Right ventricle myocardium inferior (tissue), 1 donor: ENCODE results near the gene TMSB4X. TPM values are rescaled to one million over a fixed set of nuclear protein-coding genes. Genes with fewer than 3 reads are reported as not detected.
A peak's percentile ranks its signal among the peaks of the same experiment; 100 is the strongest.
"Not testable (repeated sequence)": the region's sequence is repeated elsewhere in the genome, so short reads cannot be mapped to it uniquely, and the experiment has no call there.

Experiments used
- ATAC-seq: fragments of 200-7000 bp; cut with Tn5 transposase; one replicate; pipeline ENCODE4 v1.9.1; 2020; ENCODE audit warnings: mild to moderate bottlenecking, moderate library complexity
- DNase-seq: peaks from one replicate; pipeline ENCODE4 v3.0.0; 2021; ENCODE audit errors: missing footprints
- intact Hi-C: fragments of 100-400 bp; cut with DNase I; formaldehyde crosslinking; loops from one replicate; pipeline ENCODE4 v1.11.0; 2022
- long read RNA-seq: library from polyadenylated mRNA; unstranded; transcript quantifications from one replicate; pipeline ENCODE4 v2.0.0, GENCODE V29; 2021
- total RNA-seq: library from RNA; stranded (reverse); fragmentation: NEBNext Ultra II Directional; extraction: Animal tissue kit (Norgen Biotek cat#: 25700); gene quantifications from one replicate; pipeline ENCODE4 v1.2.1, GENCODE V29; 2021
- donor health status: DM: no; HTN: yes; CAD: no; lungs with severe emphysema.

TMSB4X gene
- 1,134 TPM for total RNA-seq
- long read RNA-seq, transcript TMSB4X-204 (3 exons, 628 nt) = major isoform, 247 of 258 reads
- long read RNA-seq, partial matches to known transcripts = 0 of 258 reads
- long read RNA-seq, other reads (novel, unspliced or antisense) = 9 of 258 reads

DNA sequence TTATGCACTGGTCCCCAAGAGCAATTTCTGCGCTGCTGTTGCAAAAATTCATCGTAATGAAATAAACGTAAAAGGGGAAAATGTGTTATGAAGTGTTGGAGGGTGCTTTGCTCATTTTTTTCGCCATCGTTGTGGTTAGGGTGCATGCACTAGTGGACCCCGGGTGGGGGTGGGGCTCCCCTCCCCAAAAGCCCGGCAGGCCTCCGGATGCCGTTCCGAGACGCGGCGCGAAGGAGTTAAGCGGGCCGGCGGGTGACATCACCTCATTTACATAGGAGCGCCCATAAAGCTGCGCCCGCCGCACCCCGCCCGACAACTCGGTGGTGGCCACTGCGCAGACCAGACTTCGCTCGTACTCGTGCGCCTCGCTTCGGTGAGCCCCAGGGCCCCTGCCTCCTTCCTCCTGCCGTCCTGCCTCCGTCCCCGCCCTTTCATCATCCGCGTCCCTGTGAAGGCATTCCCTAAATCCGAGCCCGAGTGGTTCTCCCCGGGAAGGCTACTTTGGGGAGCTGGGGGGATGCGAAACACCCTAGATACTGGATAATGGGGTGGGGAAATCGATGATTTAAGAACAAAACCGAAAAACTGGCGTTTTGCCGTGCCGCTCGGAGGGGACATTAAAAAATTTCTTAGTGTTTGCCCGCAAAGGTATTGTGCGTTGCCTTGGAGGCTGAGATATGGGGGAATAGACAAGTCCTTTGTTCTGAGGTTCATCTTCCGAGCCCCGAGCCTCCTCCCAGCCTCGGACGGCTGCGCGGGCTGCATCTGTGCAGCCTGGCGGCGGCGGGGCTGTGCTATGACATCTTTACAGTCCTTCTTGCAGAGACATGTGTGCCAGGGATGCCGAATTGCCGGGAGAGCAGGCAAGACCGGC is at the start of gene TMSB4X:
Gene TMSB4X (plus strand): TSS at position 315 of the 874 bp plus-strand sequence.
- intact Hi-C loops = loop anchor here (5.0 to 10.0 kb wide), 4 partner anchors 127 to 680 kb away; partner anchors contain the start of gene TCEANC
- ATAC-seq = peak; percentile 81
- peak; percentile 92 for DNase-seq

DNA sequence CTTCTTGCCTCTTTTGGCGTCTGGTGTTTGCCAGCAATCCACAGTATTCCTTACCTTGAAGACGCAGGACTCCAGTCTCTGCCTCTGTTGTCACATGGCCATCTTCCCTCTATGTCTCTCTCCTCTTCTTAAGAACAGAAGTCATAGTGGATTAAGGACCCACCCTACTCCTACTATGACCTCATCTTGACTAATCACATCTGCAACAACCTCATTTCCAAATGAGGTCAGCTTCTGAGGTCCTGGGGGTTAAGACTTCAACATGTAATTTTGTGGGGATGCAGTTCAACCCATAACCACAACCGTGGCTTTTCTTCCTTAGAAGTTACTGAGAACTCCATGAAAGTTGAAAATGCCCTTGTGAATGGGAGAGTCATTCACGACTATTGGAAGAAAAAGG is 45.2 kb upstream of the TMSB4X start:
- DNase-seq (no peak), ATAC-seq (no peak)
- intact Hi-C loops = no loop called here

DNA sequence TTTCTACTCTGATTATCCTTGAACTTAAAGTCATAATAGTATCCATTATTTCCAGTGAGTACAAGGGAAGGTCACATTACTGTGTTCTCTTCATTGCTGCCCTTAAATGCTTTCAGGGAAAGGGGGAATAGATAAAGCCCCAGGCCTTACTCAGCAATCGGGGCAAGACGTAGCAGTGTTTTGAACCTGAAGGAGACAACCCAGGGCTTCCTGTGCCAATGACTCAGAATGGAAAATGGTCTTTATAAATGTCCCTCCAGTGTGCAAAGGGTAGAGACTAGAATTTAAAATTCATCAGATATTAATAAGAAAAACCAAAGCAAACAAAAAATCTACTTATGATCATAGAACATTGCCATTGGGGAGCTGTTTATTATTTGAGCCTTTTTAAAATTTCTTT is 44.8 kb upstream of the TMSB4X start:
- DNase-seq (no peak), ATAC-seq (no peak)
- intact Hi-C loops = no loop called here

DNA sequence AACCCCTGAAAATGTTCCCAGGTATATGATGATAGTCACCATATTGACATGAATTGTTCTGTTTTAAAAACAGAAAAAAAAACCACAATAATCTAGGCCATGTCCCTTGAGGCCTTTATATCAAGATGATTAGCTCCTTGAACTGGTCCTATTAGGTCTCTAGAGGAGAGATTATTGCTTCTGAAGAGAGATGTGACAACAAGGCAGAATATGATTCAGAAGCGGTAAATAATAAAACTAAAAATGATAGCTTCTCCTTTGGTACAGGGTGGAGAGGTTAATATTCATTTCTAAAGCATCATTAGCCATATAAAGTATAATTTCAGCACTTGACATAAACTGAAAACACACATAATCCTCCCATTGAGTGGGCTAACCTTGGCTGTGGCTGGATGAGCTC is 42.7 kb upstream of the TMSB4X start:
- DNase-seq (no peak), ATAC-seq (no peak)
- intact Hi-C loops = no loop called here

DNA sequence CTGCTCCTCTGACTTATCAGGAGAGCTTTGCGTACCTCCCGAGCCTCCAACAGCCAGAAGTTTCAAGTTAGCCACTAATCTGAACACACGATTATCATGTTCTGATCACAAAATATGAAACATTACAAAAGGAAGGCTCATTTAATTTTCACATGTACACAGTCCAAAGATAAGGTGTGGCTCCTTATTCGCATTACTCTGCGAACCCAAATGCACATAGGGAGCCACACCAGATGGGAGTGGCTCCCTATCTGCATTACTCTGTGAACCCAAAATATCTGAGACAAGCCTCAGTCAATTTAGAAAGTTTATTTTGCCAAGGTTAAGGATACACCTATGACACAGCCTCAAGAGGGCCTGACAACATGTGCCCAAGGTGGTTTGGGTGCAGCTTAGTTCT is 40.1 kb upstream of the TMSB4X start:
- intact Hi-C loops = no loop called here
- DNase-seq (no peak), ATAC-seq (no peak)

DNA sequence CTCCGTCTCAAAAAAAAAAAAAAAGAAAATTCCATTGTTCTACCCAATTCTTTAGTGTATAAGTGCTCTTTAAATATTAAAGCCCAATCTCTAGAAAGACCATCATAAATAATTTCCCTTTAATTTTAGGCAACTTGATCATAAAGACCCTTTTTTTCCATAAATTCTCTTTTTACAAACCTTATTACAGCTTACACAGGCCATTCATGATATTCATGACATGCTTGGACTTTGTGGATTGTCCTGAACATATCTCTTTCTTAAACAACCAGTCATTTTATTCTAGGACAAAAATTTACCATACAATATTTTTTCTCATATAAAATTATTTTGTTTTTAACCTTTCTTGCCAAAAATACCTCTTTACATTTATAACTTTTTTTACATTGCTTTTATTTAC is 38.0 kb upstream of the TMSB4X start:
- DNase-seq = no peak
- ATAC-seq = no peak
- intact Hi-C loops = no loop called here

DNA sequence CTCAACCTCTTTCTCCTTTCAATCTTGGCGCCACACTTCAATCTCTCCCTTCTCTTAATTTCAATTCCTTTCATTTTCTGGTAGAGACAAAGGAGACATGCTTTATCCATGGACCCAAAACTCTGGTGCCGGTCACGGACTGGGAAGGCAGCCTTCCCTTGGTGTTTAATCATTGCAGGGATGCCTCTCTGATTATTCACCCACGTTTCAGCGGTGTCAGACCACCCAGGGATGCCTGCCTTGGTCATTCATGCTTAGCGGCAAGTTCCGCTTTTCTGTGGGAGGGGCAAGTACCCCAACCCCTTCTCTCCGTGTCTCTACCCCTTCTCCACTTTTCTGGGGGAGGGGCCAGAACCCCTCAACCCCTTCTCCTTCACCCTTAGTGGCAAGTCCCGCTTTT is 34.4 kb upstream of the TMSB4X start:
- DNase-seq, ATAC-seq, intact Hi-C loops: not testable (repeated sequence)

DNA sequence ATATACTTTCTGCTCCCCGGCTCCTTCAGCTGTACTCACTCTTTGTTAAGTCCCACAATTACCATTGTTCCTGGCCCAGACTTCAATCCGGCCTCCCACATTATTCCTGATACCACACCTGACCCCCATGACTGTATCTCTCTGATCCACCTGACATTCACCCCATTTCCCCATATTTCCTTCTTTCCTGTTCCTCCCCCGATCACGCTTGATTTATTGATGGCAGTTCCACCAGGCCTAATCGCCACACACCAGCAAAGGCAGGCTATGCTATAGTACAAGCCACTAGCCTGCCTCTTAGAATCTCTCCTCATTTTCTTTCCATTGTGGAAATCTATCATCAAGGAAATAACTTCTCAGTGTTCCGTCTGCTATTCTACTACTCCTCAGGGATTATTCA is 31.3 kb upstream of the TMSB4X start:
- DNase-seq, intact Hi-C loops, ATAC-seq: not testable (repeated sequence)

DNA sequence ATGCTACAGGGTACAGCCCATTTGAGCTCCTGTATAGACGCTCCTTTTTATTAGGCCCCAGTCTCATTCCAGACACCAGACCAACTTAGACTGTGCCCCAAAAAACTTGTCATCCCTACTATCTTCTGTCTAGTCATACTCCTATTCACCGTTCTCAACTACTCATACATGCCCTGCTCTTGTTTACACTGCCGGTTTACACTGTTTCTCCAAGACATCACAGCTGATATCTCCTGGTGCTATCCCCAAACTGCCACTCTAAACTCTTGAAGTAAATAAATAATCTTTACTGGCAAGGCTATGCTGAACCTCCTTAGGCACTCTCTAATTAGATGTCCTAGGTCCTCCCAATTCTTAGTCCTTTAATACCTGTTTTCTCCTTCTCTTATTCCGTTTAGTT is 30.5 kb upstream of the TMSB4X start:
- intact Hi-C loops, DNase-seq, ATAC-seq: not testable (repeated sequence)

DNA sequence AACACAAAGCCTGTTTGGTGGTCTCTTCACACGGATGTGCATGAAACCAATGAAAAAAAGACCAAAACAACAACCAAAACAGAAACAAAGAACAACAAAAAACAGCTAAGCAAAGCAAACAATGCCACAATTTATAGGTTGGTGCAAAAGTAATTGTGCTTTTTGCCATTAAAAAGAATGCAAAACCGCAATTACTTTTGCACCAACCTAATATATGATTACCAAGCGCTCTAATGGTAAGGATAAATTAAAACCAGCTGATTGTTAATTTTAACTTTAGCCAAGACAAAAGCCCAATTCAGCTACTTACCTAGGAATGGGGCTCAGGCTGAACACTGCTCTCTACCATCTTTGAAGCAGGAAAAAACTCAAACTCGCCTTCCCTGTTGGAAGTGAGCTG is 29.4 kb upstream of the TMSB4X start:
- ATAC-seq (no peak), DNase-seq (no peak)
- intact Hi-C loops = no loop called here

DNA sequence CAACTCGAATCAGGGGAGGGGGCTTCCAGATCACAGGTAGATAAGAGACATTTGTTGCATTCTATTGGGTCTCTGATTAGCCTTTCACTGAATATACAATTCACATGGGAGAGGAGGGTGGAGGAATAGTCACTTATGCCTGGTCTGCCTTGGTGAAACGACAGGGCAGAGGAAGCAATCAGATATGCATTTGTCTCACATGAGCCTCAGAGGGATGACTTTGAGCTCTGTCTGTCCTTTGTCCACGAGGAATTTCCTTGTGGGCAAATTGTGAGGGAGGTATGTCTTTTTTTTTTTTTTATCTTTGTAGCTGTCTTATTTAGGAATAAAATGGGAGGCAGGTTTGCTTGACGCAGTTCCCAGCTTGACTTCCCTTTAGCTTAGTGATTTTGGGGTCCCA is 28.5 kb upstream of the TMSB4X start:
- intact Hi-C loops = loop anchor here (2.0 kb wide), 1 partner anchor 542 kb away; no protein-coding TSS in a partner anchor
- ATAC-seq = no peak
- no peak for DNase-seq

DNA sequence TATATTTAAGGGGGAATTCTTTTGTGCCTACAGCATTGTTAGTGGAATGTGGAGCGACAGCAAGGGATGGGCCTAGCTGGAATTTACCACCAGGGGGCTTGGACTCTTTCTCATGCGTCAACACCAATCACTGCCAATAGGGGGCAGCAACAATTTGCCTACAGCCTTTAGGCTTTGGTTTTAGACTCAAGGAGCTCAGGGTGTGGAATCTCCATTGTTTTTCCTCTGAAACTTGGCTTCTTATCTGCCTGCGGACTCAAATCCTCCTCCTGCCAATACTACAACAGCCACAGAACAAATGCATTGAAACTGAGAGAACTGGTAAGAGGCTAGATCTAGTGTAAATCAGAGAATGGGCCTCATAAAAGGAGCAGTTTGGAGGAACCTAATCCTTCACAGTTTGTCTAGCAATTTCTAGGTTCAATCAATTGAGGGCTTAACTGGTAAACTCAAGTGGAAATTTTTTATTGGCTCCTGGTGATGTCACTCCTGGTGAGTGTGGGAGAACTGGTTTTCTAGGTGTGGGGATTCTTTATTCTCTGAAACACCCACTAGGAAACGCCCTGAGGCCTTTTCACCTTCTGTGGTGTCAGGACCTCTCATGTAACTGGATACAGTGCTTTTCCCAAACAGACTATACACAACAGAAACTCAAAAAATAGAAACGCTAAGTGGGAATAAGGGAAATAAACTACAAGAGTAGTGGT is 27.9 kb upstream of the TMSB4X start:
- DNase-seq (peak; percentile 43), ATAC-seq (peak; percentile 72)
- intact Hi-C loops = loop anchor here (2.0 kb wide), 1 partner anchor 542 kb away; no protein-coding TSS in a partner anchor

DNA sequence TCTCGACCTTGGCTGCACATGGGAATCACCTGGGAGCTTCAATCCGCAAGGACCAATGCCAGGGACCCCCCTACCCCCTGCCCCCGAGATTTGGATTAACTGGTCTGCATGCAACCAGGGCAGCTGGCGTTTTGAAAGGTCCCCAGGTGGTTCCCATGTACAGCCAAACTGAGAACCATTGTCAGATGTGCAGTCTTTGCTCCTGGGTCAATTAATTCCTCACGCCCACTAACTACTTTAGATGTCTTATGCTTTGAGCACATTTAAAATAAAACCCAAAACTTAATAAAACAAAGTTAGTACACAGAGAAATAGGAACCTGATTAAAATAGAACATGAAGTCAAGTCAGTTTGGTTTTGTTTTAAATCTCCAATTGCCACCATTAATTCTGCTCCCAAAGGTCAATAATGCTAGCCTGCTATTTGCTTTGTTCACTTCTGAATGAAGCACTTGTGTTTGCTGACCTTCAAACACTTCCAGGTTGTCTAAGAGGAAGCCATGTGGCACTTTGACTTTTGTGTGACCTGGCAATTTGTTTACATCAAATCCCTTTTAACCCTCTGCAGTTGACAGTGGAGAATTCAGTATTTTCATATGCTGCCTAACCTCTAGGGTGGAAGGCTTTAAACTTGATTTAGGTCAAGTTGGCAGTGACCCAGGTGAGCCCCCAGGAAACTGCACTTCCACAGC is 27.2 kb upstream of the TMSB4X start:
- DNase-seq = no peak
- intact Hi-C loops = loop anchor here (2.0 kb wide), 1 partner anchor 541 kb away; no protein-coding TSS in a partner anchor
- no peak for ATAC-seq

DNA sequence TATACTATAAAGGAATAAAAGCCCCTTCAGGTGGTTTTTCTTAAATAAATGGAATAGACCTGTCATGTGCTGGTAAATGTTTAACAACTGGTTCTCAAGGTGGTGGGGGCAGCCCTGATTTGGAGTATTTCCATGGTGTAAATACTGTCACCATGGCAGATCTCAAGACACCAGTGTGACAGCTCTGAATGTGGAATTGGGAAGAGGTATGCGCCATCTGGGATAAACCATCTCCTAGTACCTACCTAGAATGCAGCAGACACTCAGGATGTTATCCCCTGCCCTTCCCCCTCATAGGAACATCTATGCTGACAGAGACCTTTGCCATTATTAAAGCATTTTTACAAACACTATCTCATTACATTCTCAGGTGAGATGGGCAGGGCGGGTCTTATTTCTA is 26.4 kb upstream of the TMSB4X start:
- DNase-seq = no peak
- intact Hi-C loops = no loop called here
- no peak for ATAC-seq

DNA sequence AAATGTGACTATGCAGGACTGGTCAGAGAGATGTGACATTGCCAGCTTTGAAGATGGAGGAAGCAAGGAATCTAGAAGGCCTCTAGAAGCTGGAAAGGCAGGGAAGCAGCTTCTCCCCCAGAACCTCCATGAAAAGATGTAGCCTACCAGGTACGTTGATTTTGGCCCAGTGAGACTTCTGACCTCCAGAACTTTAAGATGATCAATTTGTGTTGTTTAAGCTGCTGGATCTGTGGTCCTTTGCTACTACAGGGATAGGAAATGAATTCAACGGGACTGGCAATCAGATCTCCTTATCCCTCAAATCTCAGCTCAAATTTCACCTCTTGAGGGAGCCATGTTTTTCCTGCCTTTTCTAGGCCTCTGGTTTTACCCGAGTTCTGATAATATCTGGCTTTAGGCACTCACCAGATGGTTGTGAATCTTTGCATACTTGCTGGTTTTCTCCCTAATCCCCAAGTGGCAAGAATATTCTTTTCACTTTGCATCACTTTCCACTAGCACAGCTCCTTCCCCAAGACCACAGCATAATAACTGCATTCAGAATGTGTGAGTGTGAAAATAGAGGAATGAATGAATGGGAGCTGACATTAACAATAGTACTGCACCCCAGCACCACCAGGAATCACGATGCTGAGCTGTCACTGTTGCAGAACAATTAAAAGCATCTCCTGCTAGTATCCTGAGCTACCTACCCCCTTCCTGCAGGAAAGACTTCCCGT is 25.5 kb upstream of the TMSB4X start:
- no peak for DNase-seq
- ATAC-seq = no peak
- intact Hi-C loops = no loop called here

DNA sequence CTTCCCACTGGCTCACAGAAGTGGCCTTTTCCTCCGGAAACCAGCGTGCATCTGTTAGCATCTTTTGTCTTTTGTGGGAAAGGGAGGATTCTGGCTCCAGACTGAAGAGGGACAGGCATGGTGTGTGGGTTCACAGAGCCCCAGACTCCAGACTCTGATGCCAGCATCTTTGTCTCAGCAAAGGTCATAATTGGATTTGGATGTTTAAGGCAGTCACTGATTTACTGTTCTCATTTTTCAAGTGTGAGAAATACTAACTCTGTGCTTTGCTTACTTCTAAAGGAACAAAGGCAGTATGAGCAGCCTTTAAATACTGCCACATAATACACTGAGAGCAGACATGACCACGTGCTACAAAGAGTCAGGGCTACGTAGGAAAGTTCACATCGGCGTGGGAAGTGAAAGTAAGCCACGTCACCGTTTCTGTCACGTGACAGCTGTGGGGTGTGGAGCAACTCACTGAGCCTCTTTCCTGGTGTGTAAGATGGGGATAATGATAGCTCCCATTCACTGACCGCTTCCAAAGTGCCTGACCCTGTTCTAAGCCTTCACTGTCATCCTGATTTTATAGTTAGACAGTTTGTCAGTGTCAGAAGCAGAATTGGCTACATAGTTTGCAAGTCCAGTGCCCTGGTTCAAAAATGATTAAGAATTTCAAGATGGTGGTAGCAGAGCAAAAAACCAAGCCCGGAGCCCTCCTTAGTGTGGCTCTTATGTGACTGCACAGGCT is 24.8 kb upstream of the TMSB4X start:
- ATAC-seq (peak; percentile 90), DNase-seq (peak; percentile 85)
- intact Hi-C loops = no loop called here

DNA sequence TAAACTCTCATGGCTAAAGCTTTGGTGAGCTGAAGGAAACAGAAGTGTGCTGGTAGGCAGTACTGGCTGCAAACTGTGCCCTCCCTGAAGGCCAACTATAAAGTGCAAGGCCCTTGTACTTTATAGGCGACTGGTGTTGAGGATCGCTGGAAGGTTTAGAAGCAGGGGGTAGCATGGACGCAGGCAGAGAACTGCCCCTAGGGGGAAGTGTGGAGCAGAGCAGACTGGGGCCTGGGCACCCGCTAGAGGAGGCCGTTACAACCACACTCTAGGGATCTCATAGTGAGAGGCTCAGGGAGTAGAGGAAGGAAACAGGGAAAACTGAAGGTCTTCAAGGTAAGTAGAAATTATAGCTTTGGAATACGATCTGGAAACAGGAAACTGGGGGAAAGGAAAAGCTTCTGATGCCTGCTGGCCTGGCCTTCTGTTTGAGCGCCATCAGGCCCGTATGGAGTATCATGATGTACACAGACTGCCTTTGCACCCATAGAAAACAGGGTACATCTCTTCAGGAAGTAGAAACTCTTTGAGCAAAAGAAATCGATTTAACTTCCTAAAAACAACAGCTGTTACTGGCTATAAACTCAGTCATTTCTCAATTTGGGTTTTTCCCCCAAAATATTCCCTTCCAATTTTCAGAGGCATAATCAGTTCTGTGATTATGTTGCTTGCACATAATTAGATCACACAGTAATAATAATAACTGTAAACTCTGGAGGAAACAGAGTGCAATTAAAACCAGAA is 23.9 kb upstream of the TMSB4X start:
- intact Hi-C loops = no loop called here
- DNase-seq (no peak), ATAC-seq (peak; percentile 54)
